Right lung (tissue), 5 donors: ENCODE measurements around the gene ZNF577. TPM values are rescaled to one million over a fixed set of nuclear protein-coding genes. Genes with fewer than 3 reads are reported as not detected.

ENCODE experiments used
- DNase-seq, 2 donors: peaks; one replicate each; pipeline ENCODE4 v3.0.0-alpha.2; 2013
- polyA plus RNA-seq, 5 donors: library from polyadenylated mRNA; unstranded; fragments of 120-200 nt; gene quantifications; one replicate each; pipeline versions ENCODE4 v1.2.1 to v1.2.3, GENCODE V29; 2013; ENCODE audit warnings: inconsistent platforms in 1 of 5, low replicate concordance in 1 of 5; ENCODE audit not compliant: insufficient read length in 5 of 5, insufficient read depth in 1 of 5

The ZNF577 gene
- polyA plus RNA-seq, 5 donors = 33.0 to 49.5 (median 44.6) TPM

- no peak for DNase-seq
Measured at GRCh38 chr19:51882518-51882917, 5.2 kb downstream of the ZNF577 start.

GRCh38 chr19:51873097-51873496 lies 14.7 kb downstream of the ZNF577 start:
- no peak for DNase-seq

GRCh38 chr19:51861870-51862622 lies 25.7 kb downstream of the ZNF577 start:
- DNase-seq = no peak

GRCh38 chr19:51837145-51837544 lies 50.6 kb downstream of the ZNF577 start:
- DNase-seq = no peak

- no peak for DNase-seq
Measured at GRCh38 chr19:51830274-51830673, 57.5 kb downstream of the ZNF577 start.

- DNase-seq = no peak
Measured at GRCh38 chr19:51824281-51825005, 63.3 kb downstream of the ZNF577 start.

GRCh38 chr19:51822946-51823345 lies 64.8 kb downstream of the ZNF577 start:
- DNase-seq = no peak

GRCh38 chr19:51822325-51822724 lies 65.4 kb downstream of the ZNF577 start:
- DNase-seq = no peak

- DNase-seq = no peak
Measured at GRCh38 chr19:51821921-51822320, 65.8 kb downstream of the ZNF577 start.

GRCh38 chr19:51821456-51821855 lies 66.3 kb downstream of the ZNF577 start:
- no peak for DNase-seq

Other genes starting within 250 kb of the ZNF577 start
- 1 to 10 TPM in 4 of 5 donors, under 1 TPM in 1; 0.90 to 3.0 (median 2.2) TPM for gene SIGLEC14, start 241.1 kb downstream of the ZNF577 start, polyA plus RNA-seq
- 10 to 100 TPM; 14.7 to 21.7 (median 20.5) TPM for gene SPACA6, start 194.6 kb downstream of the ZNF577 start, polyA plus RNA-seq
- gene HAS1, start 164.0 kb downstream of the ZNF577 start, polyA plus RNA-seq = 1 to 10 TPM in 1 of 5 donors, under 1 TPM in 4; 0.20 to 1.4 (median 0.36) TPM
- 1 to 10 TPM; 1.2 to 2.7 (median 2.3) TPM for gene FPR1, start 136.1 kb downstream of the ZNF577 start, polyA plus RNA-seq
- gene FPR2, start 126.8 kb downstream of the ZNF577 start, polyA plus RNA-seq = under 1 TPM; 0.18 to 0.45 (median 0.33) TPM
- 1 to 10 TPM in 3 of 5 donors, under 1 TPM in 2; 0.81 to 1.8 (median 1.0) TPM for gene FPR3, start 92.8 kb downstream of the ZNF577 start, polyA plus RNA-seq
- 10 to 100 TPM; 20.7 to 30.7 (median 28.9) TPM for gene ZNF649, start 17.1 kb upstream of the ZNF577 start, polyA plus RNA-seq
- gene ZNF613, start 39.5 kb upstream of the ZNF577 start, polyA plus RNA-seq = 10 to 100 TPM; 10.5 to 16.4 (median 13.7) TPM
- gene ZNF350, start 98.9 kb upstream of the ZNF577 start, polyA plus RNA-seq = 10 to 100 TPM; 13.3 to 25.4 (median 21.4) TPM
- 10 to 100 TPM; 13.0 to 27.4 (median 25.8) TPM for gene ZNF615, start 120.3 kb upstream of the ZNF577 start, polyA plus RNA-seq
- 10 to 100 TPM; 13.5 to 24.3 (median 18.6) TPM for gene ZNF614, start 140.4 kb upstream of the ZNF577 start, polyA plus RNA-seq
- gene ZNF432, start 160.9 kb upstream of the ZNF577 start, polyA plus RNA-seq = 10 to 100 TPM; 17.9 to 29.1 (median 22.9) TPM
- 10 to 100 TPM; 18.1 to 38.3 (median 30.5) TPM for gene ZNF841, start 207.8 kb upstream of the ZNF577 start, polyA plus RNA-seq